Gastroesophageal sphincter (tissue), 3 donors: ENCODE results near the gene CNOT6L.

ENCODE experiments used
- CTCF ChIP-seq, 4 experiments: fragments of 200-600 bp in 2 of 4; fragments of 450-650 bp in 2 of 4; sonication (generic) in 1 of 4; IDR thresholded peaks; one replicate each; pipeline ENCODE4 v1.5.1; 2017 to 2019; ENCODE audit warnings: antibody characterized with exemption in 4 of 4, mild to moderate bottlenecking in 2 of 4, moderate library complexity in 2 of 4
- POLR2A ChIP-seq, 2 donors: fragments of 450-650 bp; IDR thresholded peaks; one replicate each; pipeline ENCODE4 v1.6.1; 2017; ENCODE audit warnings: antibody characterized with exemption in 2 of 2, mild to moderate bottlenecking in 2 of 2, moderate library complexity in 1 of 2
- POLR2AphosphoS5 ChIP-seq: sonication (generic); formaldehyde crosslinking; IDR thresholded peaks from one replicate; pipeline ENCODE4 v1.6.1; 2017; ENCODE audit warnings: antibody characterized with exemption

- TF ChIP-seq POLR2A (IDR thresholded peaks at IDR 0.05) (no peak), CTCF (IDR thresholded peaks at IDR 0.05) (no peak), POLR2AphosphoS5 (no peak)
These were observed 118.0 kb downstream of the CNOT6L start for GRCh38 chr4:77701121-77701520.
